Body of pancreas (tissue), 4 donors: ENCODE results near the gene CALHM2. TPM values are rescaled to one million over a fixed set of nuclear protein-coding genes. Genes with fewer than 3 reads are reported as not detected.
A peak's percentile ranks its signal among the peaks of the same experiment; 100 is the strongest.

ENCODE experiments used
- ATAC-seq: fragments of 150-250 bp; one replicate; pipeline ENCODE4 v1.9.1; 2016
- DNase-seq, 4 donors: peaks; one replicate each; pipeline ENCODE4 v3.0.0-alpha.2; 2019
- H3K27ac ChIP-seq, 4 donors: fragments of 200-600 bp; sonication (generic); 1 replicate in 3 of 4; 2 replicates in 1 of 4; pipeline versions ENCODE4 v1.5.1 to v1.6.1; 2016 to 2019; ENCODE audit warnings: mild to moderate bottlenecking in 1 of 4, mixed read lengths in 1 of 4, moderate library complexity in 1 of 4
- H3K27me3 ChIP-seq, 2 donors: fragments of 200-600 bp; sonication (generic); one replicate each; pipeline ENCODE4 v1.6.0; 2016; ENCODE audit warnings: mild to moderate bottlenecking in 1 of 2
- H3K36me3 ChIP-seq, 2 donors: fragments of 200-600 bp; sonication (generic); replicated peaks in 1 of 2; 2 replicates each; pipeline ENCODE4 v1.5.1; 2016; ENCODE audit warnings: low read depth in 2 of 2; ENCODE audit not compliant: insufficient read depth in 1 of 2
- H3K4me1 ChIP-seq: fragments of 200-600 bp; sonication (generic); one replicate; pipeline ENCODE4 v1.6.0; 2016
- H3K4me3 ChIP-seq, 2 donors: fragments of 200-600 bp; sonication (generic); 1 replicate in 1 of 2; 2 replicates in 1 of 2; pipeline ENCODE4 v1.5.1; 2016 to 2019
- H3K9me3 ChIP-seq, 3 donors: fragments of 200-600 bp; sonication (generic); 1 replicate in 2 of 3; 2 replicates in 1 of 3; pipeline ENCODE4 v1.5.1; 2016
- CTCF ChIP-seq, 7 experiments: fragments of 450-650 bp in 4 of 7; fragments of 200-600 bp in 3 of 7; sonication (generic) in 3 of 7; IDR thresholded peaks; one replicate each; pipeline ENCODE4 v1.5.1; 2016 to 2019; ENCODE audit warnings: antibody characterized with exemption in 7 of 7
- POLR2A ChIP-seq, 3 donors: fragments of 450-650 bp; IDR thresholded peaks; one replicate each; pipeline ENCODE4 v1.6.1; 2016; ENCODE audit warnings: antibody characterized with exemption in 3 of 3, mild to moderate bottlenecking in 2 of 3
- WGBS, 2 donors: methylation state at CpG; one replicate each; pipeline ENCODE4 v1.1.5; 2017; 5-methylcytosine and 5-hydroxymethylcytosine counted together
- intact Hi-C: fragments of 100-400 bp; cut with DNase I; formaldehyde crosslinking; loops from one replicate; pipeline ENCODE4 v1.15.1; 2023
- total RNA-seq, 2 donors: library from RNA; depleted of rRNA; stranded (reverse); fragments of >200 nt; gene quantifications; one replicate each; pipeline ENCODE4 v1.1.0, GENCODE V29; 2016

Gene CALHM2
- total RNA-seq, 2 donors from 2014 or later: 11.4 to 17.8 TPM

GRCh38 chr10:103493362-103493915 is 41.3 kb upstream of the CALHM2 start, which contains the start of gene NEURL1:
TSS of gene NEURL1 (plus strand) at chr10:103493705. CDS start at chr10:103494388, 683 bp downstream.
- intact Hi-C loops: no loop called here
- DNase-seq: peak in 2 of 4 donors; percentile 32 to 39
- Histone ChIP-seq H3K9me3 (no peaks in the 10 kb centered on the region), H3K36me3 (no peaks in the 10 kb centered on the region), H3K4me1 (peaks cover 20% of the 10 kb centered on the region), H3K27me3 (no peaks in the 10 kb centered on the region), H3K4me3 (peak within 1 kb of the TSS; percentile 19 to 23), H3K27ac (peak within 1 kb of the TSS; percentile 36 to 80 (median 58))
- no peak for TF ChIP-seq POLR2A (IDR thresholded peaks at IDR 0.05)
- TF ChIP-seq CTCF (IDR thresholded peaks at IDR 0.05): no peak
- peak; percentile 28 for ATAC-seq
- 17% methylated on average over 15 to 16 of the region's 65 CpGs for WGBS, 2 donors

- no peak overlapping the region for H3K4me3 ChIP-seq
- intact Hi-C loops: no loop called here
- no peaks in the 10 kb centered on the region for H3K27me3 ChIP-seq
- ATAC-seq (no peak), DNase-seq (no peak)
- no peak for TF ChIP-seq CTCF (IDR thresholded peaks at IDR 0.05)
- no peak for TF ChIP-seq POLR2A (IDR thresholded peaks at IDR 0.05)
- no peaks in the 10 kb centered on the region for H3K36me3 ChIP-seq
- 63 to 76% methylated on average over 4 to 5 of the region's 5 CpGs for WGBS, 2 donors
- H3K9me3 ChIP-seq: no peaks in the 10 kb centered on the region
- H3K4me1 ChIP-seq: peaks cover 20% of the 10 kb centered on the region
- H3K27ac ChIP-seq: peak overlapping the region in 3 of 4 donors; percentile 40 to 80 (median 75)
Measured at GRCh38 chr10:103492655-103493261, 40.6 kb upstream of the CALHM2 start.

- 67 to 72% methylated on average over 7 of the region's 7 CpGs for WGBS, 2 donors
- intact Hi-C loops: no loop called here
- Histone ChIP-seq H3K9me3 (no peaks in the 10 kb centered on the region), H3K27ac (peak overlapping the region in 2 of 4 donors; percentile 75 to 80), H3K4me1 (peaks cover 20% of the 10 kb centered on the region), H3K4me3 (no peak overlapping the region), H3K36me3 (no peaks in the 10 kb centered on the region), H3K27me3 (no peaks in the 10 kb centered on the region)
- no peak for ATAC-seq
- DNase-seq: peak in 1 of 4 donors; percentile 22
- TF ChIP-seq POLR2A (IDR thresholded peaks at IDR 0.05) (no peak), CTCF (IDR thresholded peaks at IDR 0.05) (no peak)
Measured at GRCh38 chr10:103491729-103492364, 39.7 kb upstream of the CALHM2 start.

GRCh38 chr10:103490986-103491314 is 38.8 kb upstream of the CALHM2 start:
- Histone ChIP-seq H3K4me3 (no peak overlapping the region), H3K27me3 (no peaks in the 10 kb centered on the region), H3K4me1 (peaks cover 20% of the 10 kb centered on the region), H3K27ac (peak overlapping the region in 1 of 4 donors; percentile 42), H3K36me3 (no peaks in the 10 kb centered on the region), H3K9me3 (no peaks in the 10 kb centered on the region)
- intact Hi-C loops: no loop called here
- TF ChIP-seq CTCF (IDR thresholded peaks at IDR 0.05) (no peak), POLR2A (IDR thresholded peaks at IDR 0.05) (no peak)
- WGBS, 2 donors: 73% methylated on average over 1 of the region's 1 CpG; no CpG with 5 or more reads in 1 of the 2 donors
- no peak for DNase-seq
- no peak for ATAC-seq
